RPMI8226 (cell line): ENCODE measurements around the gene SAXO1.
"Not testable (repeated sequence)": the region's sequence is repeated elsewhere in the genome, so short reads cannot be mapped to it uniquely, and the experiment has no call there.

ENCODE experiments used
- DNase-seq: peaks from one replicate; pipeline ENCODE4 v3.0.0-alpha.2; 2015

SAXO1 gene

DNA sequence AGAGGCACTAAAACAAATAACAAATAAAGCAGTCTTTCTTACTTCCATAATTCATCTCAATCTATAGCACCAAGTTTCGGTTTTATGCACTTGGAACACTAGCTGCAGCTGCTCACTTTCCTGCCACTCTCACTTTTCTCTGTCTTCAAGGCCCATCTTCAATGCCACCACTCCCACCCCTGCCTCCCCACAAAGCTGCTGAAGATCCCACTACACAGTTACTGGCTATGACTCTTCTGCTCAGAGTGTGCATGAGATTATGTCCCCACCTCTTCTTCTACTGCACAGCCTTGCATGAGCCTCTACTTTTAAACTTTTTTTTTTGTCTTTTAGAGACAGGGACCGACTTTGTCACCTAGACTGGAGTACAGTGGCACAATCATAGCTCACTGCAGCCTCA lies 77.4 kb downstream of the SAXO1 start:
- no peak for DNase-seq

GRCh38 chr9:18951936-18952335 lies 81.1 kb downstream of the SAXO1 start:
- no peak for DNase-seq

- DNase-seq, result no peak
Observed at GRCh38 chr9:18947892-18948339, 85.1 kb downstream of the SAXO1 start.

GRCh38 chr9:18942801-18943200 lies 90.2 kb downstream of the SAXO1 start:
- DNase-seq, result no peak

- no peak for DNase-seq
Observed at GRCh38 chr9:18941060-18941740, 91.8 kb downstream of the SAXO1 start.

DNA sequence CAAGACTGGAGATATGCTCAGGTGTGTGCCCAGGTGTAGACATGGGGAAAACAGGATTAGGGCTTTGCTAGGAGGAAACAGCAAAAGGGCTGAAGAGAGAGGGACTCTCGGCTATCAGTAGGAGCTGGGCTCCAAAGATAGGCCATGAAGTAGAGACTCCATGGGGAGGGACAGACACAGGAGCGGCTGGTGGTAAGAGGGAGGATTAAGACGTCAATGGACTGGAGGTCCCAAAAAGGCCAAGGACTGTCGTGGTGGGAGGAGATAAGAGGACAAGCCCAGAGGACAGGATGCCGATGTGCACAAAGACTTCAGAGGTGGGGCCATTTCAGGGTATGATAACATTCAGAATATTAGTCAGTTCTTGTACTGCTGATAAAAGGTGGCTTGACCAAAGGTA lies 93.1 kb downstream of the SAXO1 start:
- no peak for DNase-seq

- DNase-seq, result no peak
Observed at GRCh38 chr9:18936094-18936871, 96.7 kb downstream of the SAXO1 start.

- DNase-seq, result no peak
Observed at GRCh38 chr9:18935541-18935940, 97.5 kb downstream of the SAXO1 start.

GRCh38 chr9:18930611-18931010 lies 102.4 kb downstream of the SAXO1 start:
- DNase-seq, result not testable (repeated sequence)

DNA sequence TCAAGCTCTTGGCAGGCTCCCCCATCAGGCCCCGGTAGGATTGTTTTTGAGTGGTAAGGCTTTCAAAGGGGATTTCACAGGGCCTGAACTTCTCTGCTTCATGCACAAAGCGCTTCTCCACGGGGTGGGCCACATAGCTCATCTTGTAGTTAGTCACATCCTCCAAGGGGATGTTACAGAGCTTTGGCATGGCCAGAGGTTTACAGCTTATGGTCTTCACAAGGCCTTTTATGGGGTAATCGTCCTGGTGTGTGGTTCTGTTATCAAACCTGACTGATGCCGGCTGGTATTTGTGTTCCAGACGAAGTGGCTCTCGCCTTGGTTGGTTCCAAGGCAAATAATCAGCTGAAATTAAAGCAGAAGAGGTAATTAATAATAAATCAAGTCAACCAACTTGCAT lies 104.3 kb downstream of the SAXO1 start:
- no peak for DNase-seq

- no peak for DNase-seq
Observed at GRCh38 chr9:18926513-18926912, 106.5 kb downstream of the SAXO1 start.

- DNase-seq, result no peak
Observed at GRCh38 chr9:18925880-18926279, 107.1 kb downstream of the SAXO1 start.

DNA sequence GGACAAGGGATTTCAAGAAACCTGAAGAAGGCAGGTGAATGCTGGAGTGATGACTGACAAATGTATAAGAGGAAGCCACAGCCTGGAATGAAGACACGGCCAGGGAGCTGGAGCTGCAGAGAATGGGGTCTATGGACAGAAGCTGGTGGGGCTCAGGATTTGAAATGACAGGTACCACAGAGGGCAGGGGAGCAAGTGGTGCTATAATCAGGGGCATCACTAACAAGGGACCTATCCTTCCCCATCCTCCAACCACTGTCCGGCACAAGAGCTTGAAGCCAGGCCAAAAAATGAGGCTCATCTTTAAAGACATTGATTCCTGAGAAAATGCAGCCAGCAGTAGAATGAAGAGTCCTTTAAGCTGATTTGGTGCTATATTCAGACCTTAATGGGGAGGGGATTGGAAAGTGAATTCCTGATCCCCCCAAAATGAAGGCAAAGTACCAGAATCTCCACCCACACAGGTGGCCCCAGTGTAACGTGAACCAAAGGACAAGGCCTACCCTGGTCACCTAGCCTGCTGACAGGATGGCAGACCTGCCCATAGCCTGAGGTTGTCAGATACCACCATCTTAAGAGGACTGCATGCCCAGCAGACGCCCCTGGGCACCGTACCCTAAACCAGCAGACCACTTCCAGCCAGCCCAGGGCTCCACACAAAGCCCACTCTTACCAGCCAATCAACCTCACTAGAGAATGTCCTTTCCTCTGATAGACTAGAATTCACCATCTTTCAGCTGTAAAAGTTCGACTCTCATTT lies 109.2 kb downstream of the SAXO1 start:
- DNase-seq, result no peak

GRCh38 chr9:18923167-18923566 lies 109.8 kb downstream of the SAXO1 start:
- DNase-seq, result no peak

GRCh38 chr9:18922161-18922885 lies 110.7 kb downstream of the SAXO1 start:
- DNase-seq, result no peak

DNA sequence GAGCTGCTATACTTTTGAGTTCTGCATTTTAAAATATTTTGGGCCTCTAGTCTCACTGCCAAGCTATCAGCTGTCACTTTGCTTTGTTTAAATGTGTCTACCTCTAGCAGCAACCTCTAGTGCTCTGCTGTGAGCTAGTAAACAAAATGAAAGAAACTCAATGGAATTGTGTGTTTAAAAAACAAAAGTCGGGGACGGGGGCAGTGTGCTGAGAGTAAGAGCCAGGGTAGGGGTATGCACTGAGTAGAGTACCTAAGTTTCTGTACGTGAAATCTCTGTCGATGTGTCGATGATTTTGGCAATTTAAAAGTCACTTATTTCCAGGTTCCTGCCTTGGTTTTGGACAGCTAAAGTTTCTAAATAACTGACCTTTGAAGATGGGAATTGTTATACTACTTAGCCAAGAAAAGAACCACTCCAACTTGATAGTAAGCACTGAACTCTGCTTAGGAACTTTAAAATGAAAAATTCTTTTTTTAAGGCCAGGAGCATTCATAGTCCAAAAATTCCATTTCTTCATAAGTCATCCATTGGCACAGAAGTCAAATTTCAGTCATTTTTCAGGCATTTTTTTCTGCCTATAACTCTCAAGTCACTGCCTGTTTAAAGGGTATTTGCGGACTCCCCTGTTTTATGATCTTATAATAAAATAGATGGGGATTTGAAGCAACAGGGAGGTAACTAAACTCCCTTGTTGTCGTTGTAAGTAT lies 111.5 kb downstream of the SAXO1 start:
- no peak for DNase-seq

DNA sequence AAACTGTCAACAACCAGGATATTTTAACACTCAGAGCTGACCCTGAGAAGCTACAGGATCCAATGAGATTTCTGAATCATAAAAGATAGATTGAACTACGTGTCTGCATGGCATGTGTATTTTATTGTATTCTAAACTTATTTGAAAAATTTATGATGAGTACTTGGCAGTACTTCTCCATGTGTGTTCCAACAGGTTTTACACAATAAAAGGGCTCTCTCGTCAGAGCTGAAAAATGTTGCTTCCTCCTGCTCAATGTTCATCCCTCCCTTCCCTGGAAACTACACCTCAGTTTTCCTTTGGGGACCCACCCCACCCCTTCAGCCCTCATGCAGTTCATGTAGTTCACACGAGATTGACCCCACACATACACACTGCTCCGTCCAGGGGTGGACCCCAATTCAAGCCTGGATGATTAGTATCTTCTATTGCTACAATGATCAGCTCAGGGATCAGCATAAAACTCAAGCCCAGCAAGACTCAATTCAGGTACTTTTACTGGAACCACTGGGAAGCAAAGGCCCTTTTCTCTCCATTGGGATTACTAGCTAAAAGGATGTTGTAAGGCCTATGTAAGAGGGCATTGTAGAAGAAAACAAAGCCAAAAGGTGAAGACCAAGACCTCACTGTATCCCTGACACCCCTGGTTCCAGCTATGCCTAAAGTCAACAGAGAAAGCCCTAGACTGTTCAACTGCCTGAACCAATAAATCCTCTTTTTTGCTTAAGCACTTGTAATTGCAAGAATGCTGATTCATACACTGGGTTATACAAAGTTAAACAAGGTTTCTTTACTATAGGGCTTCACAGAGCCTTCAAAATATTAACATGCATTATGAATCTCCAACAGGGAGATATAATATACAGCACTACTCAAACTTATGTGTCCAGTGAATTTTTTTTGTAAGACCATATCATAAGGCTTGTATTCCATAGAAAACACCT lies 112.6 kb downstream of the SAXO1 start:
- no peak for DNase-seq

- no peak for DNase-seq
Observed at GRCh38 chr9:18911714-18912342, 121.2 kb downstream of the SAXO1 start.

GRCh38 chr9:18910916-18911315 lies 122.1 kb downstream of the SAXO1 start:
- no peak for DNase-seq

- DNase-seq, result no peak
Observed at GRCh38 chr9:18910435-18910834, 122.6 kb downstream of the SAXO1 start.
